MG63 (cell line): ENCODE measurements around the gene CTNNA2. TPM values are rescaled to one million over a fixed set of nuclear protein-coding genes. Genes with fewer than 3 reads are reported as not detected.
"Not testable (repeated sequence)": the region's sequence is repeated elsewhere in the genome, so short reads cannot be mapped to it uniquely, and the experiment has no call there.

Source experiments
- DNase-seq: peaks from one replicate; pipeline ENCODE4 v3.0.0-alpha.2; 2020
- H3K27me3 ChIP-seq: fragments of 250-450 bp; sonication (Bioruptor Pico); 2 replicates; pipeline ENCODE4 v1.5.1; 2020; ENCODE audit warnings: mild to moderate bottlenecking, moderate library complexity
- H3K36me3 ChIP-seq: fragments of 250-450 bp; sonication (Bioruptor Pico); 2 replicates; pipeline ENCODE4 v1.5.1; 2020; ENCODE audit warnings: mild to moderate bottlenecking, moderate library complexity
- H3K4me3 ChIP-seq: fragments of 250-450 bp; sonication (Bioruptor Pico); 2 replicates; pipeline ENCODE4 v1.5.1; 2020; ENCODE audit warnings: mild to moderate bottlenecking, moderate library complexity
- H3K9me3 ChIP-seq: fragments of 250-450 bp; sonication (Bioruptor Pico); 2 replicates; pipeline ENCODE4 v1.5.1; 2020; ENCODE audit warnings: mild to moderate bottlenecking, moderate library complexity
- total RNA-seq: library from RNA; depleted of rRNA; stranded (reverse); fragments of >200 nt; shearing (Covaris generic); gene quantifications from 2 replicates; pipeline ENCODE4 v1.2.3, GENCODE V29; 2014; ENCODE audit warnings: low replicate concordance

The CTNNA2 gene
- total RNA-seq, 1 experiment from 2014 or later, result not detected

DNA sequence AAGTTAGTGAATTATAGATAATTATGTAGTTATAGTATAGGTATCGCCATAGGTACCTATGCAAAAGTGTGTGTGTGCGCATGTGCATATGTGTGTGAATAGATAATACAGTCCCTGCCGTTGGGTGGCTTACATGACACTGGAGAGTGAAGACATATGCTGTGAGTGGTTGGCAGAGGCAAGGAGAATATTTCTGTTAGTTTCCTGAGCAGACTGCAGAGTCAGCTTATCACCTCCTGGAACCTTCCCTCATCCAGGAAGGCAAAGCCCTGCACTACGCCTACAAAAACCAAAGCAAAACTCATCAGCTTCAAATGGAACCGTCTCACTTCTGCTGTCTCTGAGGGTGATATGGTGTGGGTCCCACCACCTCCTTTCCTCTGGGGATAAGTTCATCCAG, 609.8 kb downstream of the CTNNA2 start:
- no peak for DNase-seq
- no peaks in the 10 kb centered on the region for H3K27me3 ChIP-seq
- no peak overlapping the region for H3K4me3 ChIP-seq
- H3K36me3 ChIP-seq, result no peaks in the 10 kb centered on the region
- no peaks in the 10 kb centered on the region for H3K9me3 ChIP-seq

GRCh38 chr2:80126596-80127189, 613.8 kb downstream of the CTNNA2 start:
- Histone ChIP-seq H3K9me3 (no peaks in the 10 kb centered on the region), H3K27me3 (no peaks in the 10 kb centered on the region), H3K4me3 (no peak overlapping the region), H3K36me3 (no peaks in the 10 kb centered on the region)
- no peak for DNase-seq

GRCh38 chr2:80128080-80128479, 615.2 kb downstream of the CTNNA2 start:
- H3K36me3 ChIP-seq, result no peaks in the 10 kb centered on the region
- DNase-seq, result no peak
- H3K4me3 ChIP-seq, result no peak overlapping the region
- no peaks in the 10 kb centered on the region for H3K9me3 ChIP-seq
- no peaks in the 10 kb centered on the region for H3K27me3 ChIP-seq

GRCh38 chr2:80132281-80132680, 619.4 kb downstream of the CTNNA2 start:
- H3K27me3 ChIP-seq, result no peaks in the 10 kb centered on the region
- no peak overlapping the region for H3K4me3 ChIP-seq
- H3K9me3 ChIP-seq, result no peaks in the 10 kb centered on the region
- H3K36me3 ChIP-seq, result no peaks in the 10 kb centered on the region
- DNase-seq, result no peak

- Histone ChIP-seq H3K9me3 (no peaks in the 10 kb centered on the region), H3K27me3 (no peaks in the 10 kb centered on the region; the same call in 1 of the 2 replicates), H3K36me3 (no peaks in the 10 kb centered on the region), H3K4me3 (no peak overlapping the region)
- DNase-seq, result peak; percentile 28
These were observed 622.1 kb downstream of the CTNNA2 start for GRCh38 chr2:80135001-80135400.

DNA sequence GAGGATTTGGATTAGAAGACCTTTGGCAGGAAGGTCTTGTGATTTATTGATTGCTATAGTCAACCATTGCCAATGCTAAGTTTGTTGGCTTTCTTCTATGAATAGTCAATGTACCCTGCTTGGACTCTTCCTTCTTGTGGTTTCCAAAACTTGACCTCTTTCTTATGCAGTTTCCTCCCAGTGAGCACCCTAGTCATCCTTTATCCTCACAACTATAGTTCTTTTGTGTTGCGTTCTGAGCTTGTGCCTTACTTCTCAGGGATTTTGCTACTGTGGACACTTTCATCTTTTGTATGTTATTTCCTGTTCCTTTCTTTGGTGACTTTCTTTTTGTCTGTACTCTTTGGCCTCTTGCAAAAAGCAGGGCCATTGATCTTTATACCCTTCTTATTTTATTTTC, 623.5 kb downstream of the CTNNA2 start:
- Histone ChIP-seq H3K27me3 (no peaks in the 10 kb centered on the region; the same call in 1 of the 2 replicates), H3K4me3 (no peak overlapping the region), H3K9me3 (no peaks in the 10 kb centered on the region), H3K36me3 (no peaks in the 10 kb centered on the region)
- no peak for DNase-seq

- no peaks in the 10 kb centered on the region for H3K36me3 ChIP-seq
- H3K27me3 ChIP-seq, result no peaks in the 10 kb centered on the region; the same call in 1 of the 2 replicates
- no peak overlapping the region for H3K4me3 ChIP-seq
- H3K9me3 ChIP-seq, result no peaks in the 10 kb centered on the region
- DNase-seq, result no peak
These were observed 626.1 kb downstream of the CTNNA2 start for GRCh38 chr2:80139001-80139400.

GRCh38 chr2:80141007-80141726, 628.3 kb downstream of the CTNNA2 start:
- Histone ChIP-seq H3K36me3 (no peaks in the 10 kb centered on the region), H3K4me3 (no peak overlapping the region), H3K9me3 (no peaks in the 10 kb centered on the region), H3K27me3 (no peaks in the 10 kb centered on the region; the same call in 1 of the 2 replicates)
- no peak for DNase-seq

GRCh38 chr2:80145499-80145898, 632.6 kb downstream of the CTNNA2 start:
- no peaks in the 10 kb centered on the region for H3K36me3 ChIP-seq
- H3K4me3 ChIP-seq, result no peak overlapping the region
- H3K27me3 ChIP-seq, result no peaks in the 10 kb centered on the region
- no peak for DNase-seq
- no peaks in the 10 kb centered on the region for H3K9me3 ChIP-seq

DNA sequence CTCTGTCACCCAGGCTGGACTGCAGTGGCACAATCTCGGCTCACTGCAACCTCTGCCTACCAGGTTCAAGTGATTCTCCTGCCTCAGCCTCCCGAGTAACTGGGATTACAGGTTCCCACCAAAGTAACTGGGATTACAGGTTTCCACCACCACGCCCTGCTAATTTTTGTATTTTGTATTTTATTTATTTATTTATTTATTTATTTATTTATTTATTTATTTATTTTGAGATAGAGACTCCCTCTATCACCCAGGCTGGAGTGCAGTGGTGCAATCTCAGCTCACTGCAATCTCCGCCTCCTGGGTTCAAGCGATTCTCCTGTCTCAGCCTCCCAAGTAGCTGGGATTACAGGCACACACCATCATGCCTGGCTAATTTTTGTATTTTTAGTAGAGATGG, 633.9 kb downstream of the CTNNA2 start:
- not testable (repeated sequence) for H3K9me3 ChIP-seq, H3K36me3 ChIP-seq, H3K27me3 ChIP-seq, DNase-seq, H3K4me3 ChIP-seq

GRCh38 chr2:80147690-80148089, 634.8 kb downstream of the CTNNA2 start:
- Histone ChIP-seq H3K4me3 (no peak overlapping the region), H3K9me3 (no peaks in the 10 kb centered on the region), H3K36me3 (no peaks in the 10 kb centered on the region), H3K27me3 (no peaks in the 10 kb centered on the region)
- no peak for DNase-seq

DNA sequence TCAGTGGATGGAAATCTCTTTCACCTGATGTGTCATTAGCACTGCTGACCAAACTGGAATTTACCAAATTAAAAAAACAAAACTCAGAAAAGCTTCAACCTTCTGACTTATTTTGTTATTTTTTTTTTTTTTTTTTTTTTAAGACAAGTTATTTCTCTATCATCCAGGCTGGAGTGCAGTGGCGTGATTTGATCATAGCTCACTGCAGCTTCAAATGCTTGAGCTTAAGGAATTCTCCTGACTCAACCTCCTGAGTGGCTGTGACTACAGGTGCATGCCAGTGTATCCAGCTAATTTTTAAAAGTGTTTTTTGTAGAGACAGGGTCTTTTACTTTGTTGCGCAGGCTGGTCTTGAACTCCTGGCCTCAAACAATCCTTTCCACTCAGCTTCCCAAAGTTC, 636.1 kb downstream of the CTNNA2 start:
- no peaks in the 10 kb centered on the region for H3K9me3 ChIP-seq
- no peaks in the 10 kb centered on the region for H3K36me3 ChIP-seq
- no peaks in the 10 kb centered on the region for H3K27me3 ChIP-seq
- H3K4me3 ChIP-seq, result no peak overlapping the region
- no peak for DNase-seq

GRCh38 chr2:80149991-80150390, 637.1 kb downstream of the CTNNA2 start:
- Histone ChIP-seq H3K9me3 (no peaks in the 10 kb centered on the region), H3K4me3 (no peak overlapping the region), H3K27me3 (no peaks in the 10 kb centered on the region), H3K36me3 (no peaks in the 10 kb centered on the region)
- no peak for DNase-seq

GRCh38 chr2:80151248-80151647, 638.4 kb downstream of the CTNNA2 start:
- no peak for DNase-seq
- Histone ChIP-seq H3K27me3 (no peaks in the 10 kb centered on the region), H3K4me3 (no peak overlapping the region), H3K9me3 (no peaks in the 10 kb centered on the region), H3K36me3 (no peaks in the 10 kb centered on the region)

- no peak overlapping the region for H3K4me3 ChIP-seq
- no peak for DNase-seq
- H3K27me3 ChIP-seq, result no peaks in the 10 kb centered on the region
- H3K36me3 ChIP-seq, result no peaks in the 10 kb centered on the region
- no peaks in the 10 kb centered on the region for H3K9me3 ChIP-seq
These were observed 638.8 kb downstream of the CTNNA2 start for GRCh38 chr2:80151651-80152050.

DNA sequence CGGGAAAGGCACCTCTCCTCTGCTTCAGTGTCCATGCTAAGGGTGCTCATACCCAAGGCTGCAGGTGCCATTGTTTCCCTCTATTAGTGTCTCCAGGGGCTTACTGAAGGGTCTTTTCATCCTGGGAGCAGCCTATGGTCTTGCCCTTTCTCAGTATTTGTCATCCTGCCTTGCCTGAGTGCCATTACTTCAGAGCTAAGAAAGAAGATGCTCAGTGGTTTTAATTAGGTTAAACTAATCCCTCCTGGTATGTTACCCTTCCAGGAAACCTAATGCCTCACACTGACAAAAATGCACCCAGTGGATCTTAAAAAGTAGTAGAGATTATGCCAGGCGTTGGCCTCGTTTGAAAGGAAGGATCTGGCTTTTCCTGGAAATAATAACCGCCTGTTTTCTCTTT, 640.3 kb downstream of the CTNNA2 start:
- no peak for DNase-seq
- H3K9me3 ChIP-seq, result no peaks in the 10 kb centered on the region
- no peaks in the 10 kb centered on the region for H3K27me3 ChIP-seq
- H3K4me3 ChIP-seq, result no peak overlapping the region
- H3K36me3 ChIP-seq, result no peaks in the 10 kb centered on the region

DNA sequence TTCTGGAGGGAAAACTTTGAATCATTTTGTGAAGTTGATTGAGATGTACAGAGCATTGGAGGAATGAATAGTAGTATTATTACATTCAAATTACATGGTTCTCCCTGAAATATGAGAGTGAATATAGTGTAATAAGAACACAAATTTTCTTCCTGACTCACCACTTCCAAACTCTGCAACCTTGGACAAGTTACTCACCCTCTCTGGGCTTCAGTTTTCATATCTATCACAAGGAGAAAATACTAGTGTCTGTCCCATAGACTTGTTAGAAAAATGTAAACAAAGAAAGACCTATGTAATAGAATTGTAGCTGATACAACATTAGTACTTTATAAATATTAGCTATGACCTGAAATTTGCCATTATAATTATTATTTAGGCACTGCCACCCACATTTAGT, 640.9 kb downstream of the CTNNA2 start:
- H3K9me3 ChIP-seq, result no peaks in the 10 kb centered on the region
- H3K4me3 ChIP-seq, result no peak overlapping the region
- no peaks in the 10 kb centered on the region for H3K27me3 ChIP-seq
- no peaks in the 10 kb centered on the region for H3K36me3 ChIP-seq
- no peak for DNase-seq

DNA sequence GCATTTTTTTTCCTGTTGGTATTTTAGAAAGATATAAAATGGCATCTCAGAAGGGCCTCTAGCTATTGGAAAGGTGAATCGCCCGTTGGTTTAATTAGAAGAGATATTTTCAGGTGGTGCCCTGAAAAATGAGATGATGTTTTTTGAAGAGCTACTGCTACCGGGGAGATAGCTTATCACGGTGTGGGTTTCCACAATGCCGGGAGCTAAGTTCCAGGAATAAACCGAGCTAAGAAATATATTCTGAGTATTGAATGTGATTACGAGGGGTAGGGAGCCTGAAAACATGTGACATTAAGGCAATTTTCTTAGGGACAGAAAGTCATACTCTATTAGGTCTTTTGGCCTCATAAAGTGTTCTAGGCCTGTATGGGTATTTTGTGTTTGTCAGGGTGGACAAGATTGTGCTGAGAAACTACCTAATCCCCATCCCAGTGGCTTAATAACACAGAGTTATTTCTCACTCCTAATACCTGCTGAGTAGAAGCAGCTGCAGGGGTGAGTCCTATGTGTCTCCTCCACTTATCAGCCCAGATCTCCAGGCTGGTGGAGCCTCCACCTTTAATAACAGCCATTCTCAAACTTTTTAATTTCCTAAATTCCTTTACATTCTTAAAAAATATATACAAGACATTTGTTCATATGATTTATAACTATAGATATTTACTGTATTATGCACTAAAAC, 641.5 kb downstream of the CTNNA2 start:
- DNase-seq, result no peak
- no peaks in the 10 kb centered on the region for H3K36me3 ChIP-seq
- no peak overlapping the region for H3K4me3 ChIP-seq
- H3K9me3 ChIP-seq, result no peaks in the 10 kb centered on the region
- no peaks in the 10 kb centered on the region for H3K27me3 ChIP-seq
